Ishikawa (cell line): Measurements from ENCODE around the gene LAMB1.

Experiments
- CEBPB ChIP-seq: IDR thresholded peaks from 2 replicates; pipeline ENCODE4 v1.6.1; 2012
- CREB1 ChIP-seq: IDR thresholded peaks from 2 replicates; pipeline ENCODE4 v1.6.1; 2012; ENCODE audit warnings: low read depth
- EGR1 ChIP-seq: IDR thresholded peaks from 2 replicates; pipeline ENCODE4 v1.6.1; 2012
- EP300 ChIP-seq: IDR thresholded peaks from 2 replicates; pipeline ENCODE4 v1.6.1; 2012; ENCODE audit warnings: borderline replicate concordance
- FOXM1 ChIP-seq: IDR thresholded peaks from 2 replicates; pipeline ENCODE4 v1.6.1; 2012; ENCODE audit warnings: low read depth, borderline replicate concordance
- MAX ChIP-seq: IDR thresholded peaks from 2 replicates; pipeline ENCODE4 v1.6.1; 2012
- NFIC ChIP-seq: IDR thresholded peaks from 2 replicates; pipeline ENCODE4 v1.6.1; 2012
- RAD21 ChIP-seq: IDR thresholded peaks from 2 replicates; pipeline ENCODE4 v1.6.1; 2012; ENCODE audit warnings: low read depth
- REST ChIP-seq: IDR thresholded peaks from 2 replicates; pipeline ENCODE4 v1.6.1; 2012; ENCODE audit warnings: low read depth, mild to moderate bottlenecking
- TAF1 ChIP-seq: IDR thresholded peaks from 2 replicates; pipeline ENCODE4 v1.6.1; 2012; ENCODE audit warnings: low read depth, mild to moderate bottlenecking
- TCF12 ChIP-seq: IDR thresholded peaks from 2 replicates; pipeline ENCODE4 v1.6.1; 2012; ENCODE audit warnings: low read depth
- TEAD4 ChIP-seq: IDR thresholded peaks from 2 replicates; pipeline ENCODE4 v1.6.1; 2012
- YY1 ChIP-seq: IDR thresholded peaks from 2 replicates; pipeline ENCODE4 v1.6.1; 2012; ENCODE audit warnings: low read depth
- ZBTB7A ChIP-seq: IDR thresholded peaks from 2 replicates; pipeline ENCODE4 v1.6.1; 2012; ENCODE audit warnings: low read depth
- TF ChIP-seq, protein P1 (sequence below): IDR thresholded peaks from 2 replicates; pipeline ENCODE4 v1.6.1; 2012

Gene LAMB1

GRCh38 chr7:108003599-108003935 is 606 bp upstream of the LAMB1 start:
- TF ChIP-seq TAF1 = no peak
- no peak for TF ChIP-seq REST
- TF ChIP-seq CEBPB = no peak
- TF ChIP-seq TCF12 = no peak
- no peak for TF ChIP-seq TEAD4
- TF ChIP-seq, protein P1, sequence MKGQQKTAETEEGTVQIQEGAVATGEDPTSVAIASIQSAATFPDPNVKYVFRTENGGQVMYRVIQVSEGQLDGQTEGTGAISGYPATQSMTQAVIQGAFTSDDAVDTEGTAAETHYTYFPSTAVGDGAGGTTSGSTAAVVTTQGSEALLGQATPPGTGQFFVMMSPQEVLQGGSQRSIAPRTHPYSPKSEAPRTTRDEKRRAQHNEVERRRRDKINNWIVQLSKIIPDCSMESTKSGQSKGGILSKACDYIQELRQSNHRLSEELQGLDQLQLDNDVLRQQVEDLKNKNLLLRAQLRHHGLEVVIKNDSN = no peak
- no peak for TF ChIP-seq YY1
- TF ChIP-seq NFIC = no peak
- TF ChIP-seq EP300 = no peak

DNA sequence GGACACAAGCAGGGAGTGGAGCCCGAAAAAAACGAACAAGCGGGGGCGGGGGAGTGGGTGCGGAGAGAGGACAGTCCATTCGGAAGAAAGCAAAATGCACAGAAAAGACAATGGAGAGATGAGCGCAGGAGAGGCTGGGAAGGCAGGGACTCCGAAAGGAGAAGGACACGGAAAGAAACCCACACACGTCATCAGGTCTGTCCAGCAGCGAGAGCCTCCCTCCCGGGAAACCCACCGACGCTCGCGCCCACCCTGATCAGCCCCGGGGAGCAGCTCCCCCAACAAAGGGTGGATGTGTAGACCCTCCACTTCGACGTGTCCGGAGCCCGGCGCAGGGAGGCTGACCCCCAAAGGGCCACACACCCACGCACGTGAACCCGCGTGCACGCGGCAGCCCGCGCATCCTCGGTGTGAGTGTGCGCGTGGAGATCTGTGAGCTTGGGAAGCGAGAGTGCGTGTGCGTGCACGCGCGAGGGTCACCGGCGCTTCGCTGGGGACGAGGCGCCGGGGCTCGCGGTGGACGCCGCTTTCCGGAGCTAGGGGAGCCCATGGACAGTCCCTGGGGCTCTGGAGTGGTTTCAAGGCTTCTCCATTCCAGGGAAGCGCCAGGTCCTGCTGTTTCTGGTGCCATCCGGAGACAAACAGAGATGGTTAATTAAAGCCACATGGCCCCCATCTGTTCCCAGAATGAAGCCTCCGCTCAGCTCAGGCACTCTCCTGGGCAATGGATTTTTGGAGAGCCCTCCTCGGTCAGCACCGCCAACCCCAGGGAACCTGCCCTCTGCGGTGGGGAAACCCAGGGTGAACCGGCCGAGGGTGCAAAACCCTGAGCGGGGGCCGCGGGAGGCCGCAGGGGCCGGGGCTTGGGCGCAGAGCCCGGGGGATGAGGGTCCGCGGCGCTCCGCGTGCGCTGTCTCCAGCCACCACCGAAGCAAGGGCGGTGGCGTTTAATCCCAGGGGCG is 916 bp downstream of the LAMB1 start:
- TF ChIP-seq EGR1 = no peak
- no peak for TF ChIP-seq TEAD4
- TF ChIP-seq TAF1 = no peak
- TF ChIP-seq, protein P1 = no peak
- TF ChIP-seq NFIC = no peak
- no peak for TF ChIP-seq ZBTB7A
- TF ChIP-seq EP300 = no peak
- TF ChIP-seq RAD21 = no peak
- TF ChIP-seq REST = no peak
- TF ChIP-seq CEBPB = no peak
- no peak for TF ChIP-seq FOXM1
- TF ChIP-seq YY1 = no peak
- no peak for TF ChIP-seq MAX
- no peak for TF ChIP-seq CREB1
- TF ChIP-seq TCF12 = no peak

- no peak for TF ChIP-seq EP300
- TF ChIP-seq, protein P1 = no peak
Observed at GRCh38 chr7:108000875-108001763, 1.8 kb downstream of the LAMB1 start.

- TF ChIP-seq TEAD4 (no peak), RAD21 (no peak), TAF1 (no peak), EP300 (no peak), CEBPB (no peak), YY1 (no peak), CREB1 (no peak), EGR1 (no peak), TCF12 (no peak), REST (no peak), ZBTB7A (no peak), FOXM1 (no peak), NFIC (no peak), MAX (no peak)
- TF ChIP-seq, protein P1 = no peak
Observed at GRCh38 chr7:107999779-108000560, 3.0 kb downstream of the LAMB1 start.
